HepG2 (cell line): Measurements from ENCODE around the gene NR2F1-AS1. TPM values are rescaled to one million over a fixed set of nuclear protein-coding genes. Genes with fewer than 3 reads are reported as not detected.

Experiments
- FOXC1 ChIP-seq: sonication (generic); formaldehyde crosslinking; IDR thresholded peaks from 2 replicates; pipeline ENCODE4 v1.8.0; 2022; ENCODE audit warnings: mild to moderate bottlenecking, missing genetic modification reagents, borderline replicate concordance
- GATAD2A ChIP-seq: IDR thresholded peaks from 2 replicates; pipeline ENCODE4 v1.6.1; 2016
- JUN ChIP-seq: sonication (generic); formaldehyde crosslinking; IDR thresholded peaks from 2 replicates; pipeline ENCODE4 v1.4.0; 2020; ENCODE audit warnings: mild to moderate bottlenecking, missing genetic modification reagents
- KDM2A ChIP-seq: sonication (generic); formaldehyde crosslinking; IDR thresholded peaks from 2 replicates; pipeline ENCODE4 v1.4.0; 2020; ENCODE audit warnings: low read depth, missing genetic modification reagents, borderline replicate concordance
- NFKB2 ChIP-seq: sonication (generic); formaldehyde crosslinking; IDR thresholded peaks from 2 replicates; pipeline ENCODE4 v1.4.0; 2020; ENCODE audit warnings: missing genetic modification reagents, borderline replicate concordance
- POLR2AphosphoS2 ChIP-seq: IDR thresholded peaks from 2 replicates; pipeline ENCODE4 v1.6.1; 2011; ENCODE audit warnings: low read depth, low read length, improper control_type of control experiment
- SP1 ChIP-seq, 2 experiments: fragments of 450-650 bp in 1 of 2; sonication (generic) in 1 of 2; formaldehyde crosslinking in 1 of 2; IDR thresholded peaks; 2 replicates each; pipeline versions ENCODE4 v1.4.0 to v1.6.1; 2016 to 2020; ENCODE audit warnings: missing genetic modification reagents in 1 of 2
- YEATS2 ChIP-seq: sonication (generic); formaldehyde crosslinking; IDR thresholded peaks from 2 replicates; pipeline ENCODE4 v1.4.0; 2020; ENCODE audit warnings: missing genetic modification reagents, borderline replicate concordance
- ZNF777 ChIP-seq: sonication (generic); formaldehyde crosslinking; IDR thresholded peaks from 2 replicates; pipeline ENCODE4 v1.4.0; 2020; ENCODE audit warnings: missing genetic modification reagents
- ZNF788 ChIP-seq: sonication (generic); formaldehyde crosslinking; IDR thresholded peaks from 2 replicates; pipeline ENCODE4 v1.5.0; 2020; ENCODE audit warnings: mild to moderate bottlenecking, missing genetic modification reagents, borderline replicate concordance
- polyA plus RNA-seq, 8 experiments: library from polyadenylated mRNA; depleted of rRNA in 3 of 8; stranded (reverse) in 7 of 8; unstranded in 1 of 8; fragments of >200 nt; fragmentation: Illumina TruSeq in 4 of 8; extraction: Trizol in 4 of 8; gene quantifications; 2 replicates each; pipeline versions ENCODE4 v1.2.1 to v1.2.3, GENCODE V29; 2011 to 2016; ENCODE audit warnings: low read depth in 4 of 8, missing spikeins in 1 of 8, mixed read lengths in 1 of 8; ENCODE audit not compliant: insufficient read depth in 1 of 8
- total RNA-seq, 5 experiments: library from RNA; depleted of rRNA; stranded (reverse); fragments of >200 nt; fragmentation: Illumina TruSeq; extraction: Trizol; gene quantifications; 2 replicates each; pipeline ENCODE4 v1.2.3, GENCODE V29; 2016; ENCODE audit warnings: low read depth in 1 of 5
- TF ChIP-seq, protein P1 (sequence below): fragments of 450-650 bp; IDR thresholded peaks from 2 replicates; pipeline ENCODE4 v1.6.1; 2017; ENCODE audit warnings: mild to moderate bottlenecking
- TF ChIP-seq, protein P2 (sequence below): sonication (generic); formaldehyde crosslinking; IDR thresholded peaks from 2 replicates; pipeline ENCODE4 v1.4.0; 2020; ENCODE audit warnings: missing genetic modification reagents
- TF ChIP-seq, protein P3 (sequence below), 2 experiments: sonication (generic) in 1 of 2; formaldehyde crosslinking in 1 of 2; IDR thresholded peaks; 2 replicates each; pipeline versions ENCODE4 v1.4.0 to v1.6.1; 2016 to 2020; ENCODE audit warnings: borderline replicate concordance in 1 of 2, low read depth in 1 of 2, mild to moderate bottlenecking in 1 of 2, missing genetic modification reagents in 1 of 2
- TF ChIP-seq, protein P4 (sequence below): IDR thresholded peaks from 2 replicates; pipeline ENCODE4 v1.6.1; 2016; ENCODE audit warnings: control low read depth
- TF ChIP-seq, protein P5 (sequence below): IDR thresholded peaks from 2 replicates; pipeline ENCODE4 v1.6.1; 2016; ENCODE audit warnings: mild to moderate bottlenecking, missing biosample characterization, missing genetic modification reagents
- TF ChIP-seq, protein P6 (sequence below): sonication (generic); formaldehyde crosslinking; IDR thresholded peaks from 2 replicates; pipeline ENCODE4 v1.4.0; 2020; ENCODE audit warnings: mild to moderate bottlenecking, missing genetic modification reagents

The NR2F1-AS1 gene
- total and polyA plus RNA-seq, 2 of the 13 experiments (the other 11 are each of a cell fraction or from before 2014, with no cell fraction given) = 2.8 TPM

DNA sequence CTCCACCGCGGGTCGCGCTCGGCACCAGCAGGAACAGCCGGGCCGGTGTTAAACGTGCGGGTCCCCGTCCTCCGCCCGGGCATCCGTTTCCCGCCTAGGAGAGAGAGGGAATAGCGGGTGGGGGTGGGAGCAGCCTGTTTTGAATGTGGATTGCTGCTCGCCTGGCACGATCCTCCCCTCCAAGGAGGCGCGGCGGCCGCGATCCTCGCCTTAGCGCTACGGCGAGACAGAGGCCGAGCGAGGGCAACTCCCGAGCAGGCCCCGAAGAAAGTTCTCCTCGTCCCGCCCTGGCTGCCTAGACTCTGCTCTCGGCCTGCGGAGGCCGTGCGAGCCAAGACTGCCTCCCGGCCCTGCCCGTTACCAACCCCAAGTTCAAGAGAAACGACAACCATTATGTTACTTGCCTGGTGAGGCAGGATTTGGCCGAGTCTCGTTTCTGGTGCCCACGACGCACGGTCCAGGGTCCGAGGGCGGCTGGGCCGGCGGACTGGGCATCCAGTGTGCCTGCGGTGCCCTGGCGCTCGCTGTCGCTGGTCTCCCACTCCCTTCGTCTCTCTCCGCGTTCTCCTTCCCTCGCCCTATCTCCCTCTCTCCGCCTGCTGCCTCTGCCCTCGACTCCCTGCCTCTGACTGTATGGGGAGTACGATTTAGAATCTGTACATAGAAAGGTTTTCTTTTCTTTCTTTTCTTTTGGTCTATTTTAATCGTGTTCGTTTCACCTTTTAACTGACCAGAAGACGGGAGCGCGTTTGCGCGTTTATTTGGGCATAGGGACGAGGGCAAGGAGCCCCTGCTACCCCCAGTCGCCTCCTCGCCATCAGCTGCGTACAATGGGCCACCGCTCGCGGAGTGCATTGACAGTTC is 724 bp downstream of the NR2F1-AS1 start (continued):
- TF ChIP-seq, protein P1, sequence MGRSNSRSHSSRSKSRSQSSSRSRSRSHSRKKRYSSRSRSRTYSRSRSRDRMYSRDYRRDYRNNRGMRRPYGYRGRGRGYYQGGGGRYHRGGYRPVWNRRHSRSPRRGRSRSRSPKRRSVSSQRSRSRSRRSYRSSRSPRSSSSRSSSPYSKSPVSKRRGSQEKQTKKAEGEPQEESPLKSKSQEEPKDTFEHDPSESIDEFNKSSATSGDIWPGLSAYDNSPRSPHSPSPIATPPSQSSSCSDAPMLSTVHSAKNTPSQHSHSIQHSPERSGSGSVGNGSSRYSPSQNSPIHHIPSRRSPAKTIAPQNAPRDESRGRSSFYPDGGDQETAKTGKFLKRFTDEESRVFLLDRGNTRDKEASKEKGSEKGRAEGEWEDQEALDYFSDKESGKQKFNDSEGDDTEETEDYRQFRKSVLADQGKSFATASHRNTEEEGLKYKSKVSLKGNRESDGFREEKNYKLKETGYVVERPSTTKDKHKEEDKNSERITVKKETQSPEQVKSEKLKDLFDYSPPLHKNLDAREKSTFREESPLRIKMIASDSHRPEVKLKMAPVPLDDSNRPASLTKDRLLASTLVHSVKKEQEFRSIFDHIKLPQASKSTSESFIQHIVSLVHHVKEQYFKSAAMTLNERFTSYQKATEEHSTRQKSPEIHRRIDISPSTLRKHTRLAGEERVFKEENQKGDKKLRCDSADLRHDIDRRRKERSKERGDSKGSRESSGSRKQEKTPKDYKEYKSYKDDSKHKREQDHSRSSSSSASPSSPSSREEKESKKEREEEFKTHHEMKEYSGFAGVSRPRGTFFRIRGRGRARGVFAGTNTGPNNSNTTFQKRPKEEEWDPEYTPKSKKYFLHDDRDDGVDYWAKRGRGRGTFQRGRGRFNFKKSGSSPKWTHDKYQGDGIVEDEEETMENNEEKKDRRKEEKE = no peak
- TF ChIP-seq SP1 (IDR thresholded peaks at IDR 0.05) = no peak
- no peak for TF ChIP-seq SP1 (CRISPR knock-in tag; IDR thresholded peaks at IDR 0.05)
- no peak; the same call in 1 of the 2 replicates for TF ChIP-seq YEATS2 (CRISPR knock-in tag)
- no peak for TF ChIP-seq JUN (CRISPR knock-in tag)
- TF ChIP-seq GATAD2A = no peak
- peak; percentile 84 for TF ChIP-seq ZNF777 (CRISPR knock-in tag)
- TF ChIP-seq, protein P2, sequence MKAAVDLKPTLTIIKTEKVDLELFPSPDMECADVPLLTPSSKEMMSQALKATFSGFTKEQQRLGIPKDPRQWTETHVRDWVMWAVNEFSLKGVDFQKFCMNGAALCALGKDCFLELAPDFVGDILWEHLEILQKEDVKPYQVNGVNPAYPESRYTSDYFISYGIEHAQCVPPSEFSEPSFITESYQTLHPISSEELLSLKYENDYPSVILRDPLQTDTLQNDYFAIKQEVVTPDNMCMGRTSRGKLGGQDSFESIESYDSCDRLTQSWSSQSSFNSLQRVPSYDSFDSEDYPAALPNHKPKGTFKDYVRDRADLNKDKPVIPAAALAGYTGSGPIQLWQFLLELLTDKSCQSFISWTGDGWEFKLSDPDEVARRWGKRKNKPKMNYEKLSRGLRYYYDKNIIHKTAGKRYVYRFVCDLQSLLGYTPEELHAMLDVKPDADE (CRISPR knock-in tag) = no peak
- TF ChIP-seq, protein P3, sequence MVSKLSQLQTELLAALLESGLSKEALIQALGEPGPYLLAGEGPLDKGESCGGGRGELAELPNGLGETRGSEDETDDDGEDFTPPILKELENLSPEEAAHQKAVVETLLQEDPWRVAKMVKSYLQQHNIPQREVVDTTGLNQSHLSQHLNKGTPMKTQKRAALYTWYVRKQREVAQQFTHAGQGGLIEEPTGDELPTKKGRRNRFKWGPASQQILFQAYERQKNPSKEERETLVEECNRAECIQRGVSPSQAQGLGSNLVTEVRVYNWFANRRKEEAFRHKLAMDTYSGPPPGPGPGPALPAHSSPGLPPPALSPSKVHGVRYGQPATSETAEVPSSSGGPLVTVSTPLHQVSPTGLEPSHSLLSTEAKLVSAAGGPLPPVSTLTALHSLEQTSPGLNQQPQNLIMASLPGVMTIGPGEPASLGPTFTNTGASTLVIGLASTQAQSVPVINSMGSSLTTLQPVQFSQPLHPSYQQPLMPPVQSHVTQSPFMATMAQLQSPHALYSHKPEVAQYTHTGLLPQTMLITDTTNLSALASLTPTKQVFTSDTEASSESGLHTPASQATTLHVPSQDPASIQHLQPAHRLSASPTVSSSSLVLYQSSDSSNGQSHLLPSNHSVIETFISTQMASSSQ (IDR thresholded peaks at IDR 0.05; ENCODE audit: low read depth) = no peak
- TF ChIP-seq, protein P3 (CRISPR knock-in tag; IDR thresholded peaks at IDR 0.05; ENCODE audit: borderline replicate concordance) = no peak
- TF ChIP-seq NFKB2 = peak; percentile 45; the same call in 1 of the 2 replicates
- TF ChIP-seq KDM2A (CRISPR knock-in tag) = peak; percentile 66; the same call in 1 of the 2 replicates
- 0 out of 2 replicates have a peak, but pooled peaks have one; percentile 30 for TF ChIP-seq ZNF788 (CRISPR knock-in tag)
- TF ChIP-seq, protein P4, sequence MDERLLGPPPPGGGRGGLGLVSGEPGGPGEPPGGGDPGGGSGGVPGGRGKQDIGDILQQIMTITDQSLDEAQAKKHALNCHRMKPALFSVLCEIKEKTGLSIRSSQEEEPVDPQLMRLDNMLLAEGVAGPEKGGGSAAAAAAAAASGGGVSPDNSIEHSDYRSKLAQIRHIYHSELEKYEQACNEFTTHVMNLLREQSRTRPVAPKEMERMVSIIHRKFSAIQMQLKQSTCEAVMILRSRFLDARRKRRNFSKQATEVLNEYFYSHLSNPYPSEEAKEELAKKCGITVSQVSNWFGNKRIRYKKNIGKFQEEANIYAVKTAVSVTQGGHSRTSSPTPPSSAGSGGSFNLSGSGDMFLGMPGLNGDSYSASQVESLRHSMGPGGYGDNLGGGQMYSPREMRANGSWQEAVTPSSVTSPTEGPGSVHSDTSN = 0 out of 2 replicates have a peak, but pooled peaks have one; percentile 11
- TF ChIP-seq, protein P5, sequence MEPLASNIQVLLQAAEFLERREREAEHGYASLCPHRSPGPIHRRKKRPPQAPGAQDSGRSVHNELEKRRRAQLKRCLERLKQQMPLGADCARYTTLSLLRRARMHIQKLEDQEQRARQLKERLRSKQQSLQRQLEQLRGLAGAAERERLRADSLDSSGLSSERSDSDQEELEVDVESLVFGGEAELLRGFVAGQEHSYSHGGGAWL = peak; percentile 69; the same call in 1 of the 2 replicates
- TF ChIP-seq, protein P6, sequence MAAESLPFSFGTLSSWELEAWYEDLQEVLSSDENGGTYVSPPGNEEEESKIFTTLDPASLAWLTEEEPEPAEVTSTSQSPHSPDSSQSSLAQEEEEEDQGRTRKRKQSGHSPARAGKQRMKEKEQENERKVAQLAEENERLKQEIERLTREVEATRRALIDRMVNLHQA (CRISPR knock-in tag) = no peak
- TF ChIP-seq POLR2AphosphoS2 = no peak
- TF ChIP-seq FOXC1 (CRISPR knock-in tag) = no peak
